ENCODE measurements around the gene FLNA.
A peak's percentile ranks its signal among the peaks of the same experiment; 100 is the strongest.

FLNA gene, protein sequence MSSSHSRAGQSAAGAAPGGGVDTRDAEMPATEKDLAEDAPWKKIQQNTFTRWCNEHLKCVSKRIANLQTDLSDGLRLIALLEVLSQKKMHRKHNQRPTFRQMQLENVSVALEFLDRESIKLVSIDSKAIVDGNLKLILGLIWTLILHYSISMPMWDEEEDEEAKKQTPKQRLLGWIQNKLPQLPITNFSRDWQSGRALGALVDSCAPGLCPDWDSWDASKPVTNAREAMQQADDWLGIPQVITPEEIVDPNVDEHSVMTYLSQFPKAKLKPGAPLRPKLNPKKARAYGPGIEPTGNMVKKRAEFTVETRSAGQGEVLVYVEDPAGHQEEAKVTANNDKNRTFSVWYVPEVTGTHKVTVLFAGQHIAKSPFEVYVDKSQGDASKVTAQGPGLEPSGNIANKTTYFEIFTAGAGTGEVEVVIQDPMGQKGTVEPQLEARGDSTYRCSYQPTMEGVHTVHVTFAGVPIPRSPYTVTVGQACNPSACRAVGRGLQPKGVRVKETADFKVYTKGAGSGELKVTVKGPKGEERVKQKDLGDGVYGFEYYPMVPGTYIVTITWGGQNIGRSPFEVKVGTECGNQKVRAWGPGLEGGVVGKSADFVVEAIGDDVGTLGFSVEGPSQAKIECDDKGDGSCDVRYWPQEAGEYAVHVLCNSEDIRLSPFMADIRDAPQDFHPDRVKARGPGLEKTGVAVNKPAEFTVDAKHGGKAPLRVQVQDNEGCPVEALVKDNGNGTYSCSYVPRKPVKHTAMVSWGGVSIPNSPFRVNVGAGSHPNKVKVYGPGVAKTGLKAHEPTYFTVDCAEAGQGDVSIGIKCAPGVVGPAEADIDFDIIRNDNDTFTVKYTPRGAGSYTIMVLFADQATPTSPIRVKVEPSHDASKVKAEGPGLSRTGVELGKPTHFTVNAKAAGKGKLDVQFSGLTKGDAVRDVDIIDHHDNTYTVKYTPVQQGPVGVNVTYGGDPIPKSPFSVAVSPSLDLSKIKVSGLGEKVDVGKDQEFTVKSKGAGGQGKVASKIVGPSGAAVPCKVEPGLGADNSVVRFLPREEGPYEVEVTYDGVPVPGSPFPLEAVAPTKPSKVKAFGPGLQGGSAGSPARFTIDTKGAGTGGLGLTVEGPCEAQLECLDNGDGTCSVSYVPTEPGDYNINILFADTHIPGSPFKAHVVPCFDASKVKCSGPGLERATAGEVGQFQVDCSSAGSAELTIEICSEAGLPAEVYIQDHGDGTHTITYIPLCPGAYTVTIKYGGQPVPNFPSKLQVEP (N-terminal part only)

DNA sequence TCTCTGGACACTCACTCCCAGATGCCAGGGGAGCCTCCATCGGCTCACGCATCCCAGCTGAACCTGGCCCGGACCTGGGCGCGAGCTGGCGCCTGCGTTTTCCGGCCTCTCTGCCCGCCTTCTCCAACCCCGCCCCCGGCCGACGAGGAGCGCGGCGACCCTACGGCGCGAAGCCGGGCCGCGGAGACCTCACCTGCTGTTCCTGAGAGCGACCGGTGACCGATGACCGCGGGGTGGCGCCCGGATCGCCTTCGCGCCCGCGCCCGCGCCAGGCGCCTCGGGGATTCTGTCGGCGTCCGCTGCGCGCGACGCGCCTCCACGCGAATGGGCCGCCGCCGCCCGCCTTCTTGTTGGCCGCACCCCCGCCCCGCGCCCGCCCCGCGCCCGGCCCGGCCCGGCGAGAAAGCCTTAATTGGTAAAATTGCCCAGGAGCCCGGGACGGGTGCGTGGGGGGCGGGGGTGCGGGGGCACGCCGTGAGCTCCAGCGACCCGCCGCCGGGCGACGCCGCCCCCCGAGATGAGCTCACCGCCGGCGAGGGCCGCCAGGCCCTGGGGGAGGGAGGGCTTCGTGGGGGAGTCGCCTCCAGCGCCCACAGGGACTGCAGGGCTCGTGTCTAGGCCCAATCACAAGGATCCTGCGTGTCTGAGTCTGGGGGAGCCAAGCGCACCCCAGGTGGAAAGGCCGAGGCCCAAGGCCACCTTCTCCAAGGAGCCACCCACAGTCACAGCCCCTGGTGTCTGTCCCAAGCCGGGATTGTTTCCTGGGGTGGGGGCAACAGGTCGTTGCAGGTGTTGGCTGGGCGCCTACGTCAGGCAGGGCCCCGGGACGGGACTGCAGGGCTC, at the start of gene FLNA:
Gene FLNA, minus strand, starts transcription at position 322 of the 843 bp plus-strand sequence. CDS start 3,389 bp downstream, outside the sequence.
- TF ChIP-seq, protein P1, sequence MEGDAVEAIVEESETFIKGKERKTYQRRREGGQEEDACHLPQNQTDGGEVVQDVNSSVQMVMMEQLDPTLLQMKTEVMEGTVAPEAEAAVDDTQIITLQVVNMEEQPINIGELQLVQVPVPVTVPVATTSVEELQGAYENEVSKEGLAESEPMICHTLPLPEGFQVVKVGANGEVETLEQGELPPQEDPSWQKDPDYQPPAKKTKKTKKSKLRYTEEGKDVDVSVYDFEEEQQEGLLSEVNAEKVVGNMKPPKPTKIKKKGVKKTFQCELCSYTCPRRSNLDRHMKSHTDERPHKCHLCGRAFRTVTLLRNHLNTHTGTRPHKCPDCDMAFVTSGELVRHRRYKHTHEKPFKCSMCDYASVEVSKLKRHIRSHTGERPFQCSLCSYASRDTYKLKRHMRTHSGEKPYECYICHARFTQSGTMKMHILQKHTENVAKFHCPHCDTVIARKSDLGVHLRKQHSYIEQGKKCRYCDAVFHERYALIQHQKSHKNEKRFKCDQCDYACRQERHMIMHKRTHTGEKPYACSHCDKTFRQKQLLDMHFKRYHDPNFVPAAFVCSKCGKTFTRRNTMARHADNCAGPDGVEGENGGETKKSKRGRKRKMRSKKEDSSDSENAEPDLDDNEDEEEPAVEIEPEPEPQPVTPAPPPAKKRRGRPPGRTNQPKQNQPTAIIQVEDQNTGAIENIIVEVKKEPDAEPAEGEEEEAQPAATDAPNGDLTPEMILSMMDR (IDR thresholded peaks at IDR 0.05; ENCODE audit: insufficient read depth, low read depth, low read length, missing control alignments): peak; percentile 9
- peak; percentile 57 for DNase-seq (ENCODE audit: low read depth)
- peak within 1 kb of the TSS; percentile 67 for H3K4me3 ChIP-seq (ENCODE audit: low read depth, low read length)

DNA sequence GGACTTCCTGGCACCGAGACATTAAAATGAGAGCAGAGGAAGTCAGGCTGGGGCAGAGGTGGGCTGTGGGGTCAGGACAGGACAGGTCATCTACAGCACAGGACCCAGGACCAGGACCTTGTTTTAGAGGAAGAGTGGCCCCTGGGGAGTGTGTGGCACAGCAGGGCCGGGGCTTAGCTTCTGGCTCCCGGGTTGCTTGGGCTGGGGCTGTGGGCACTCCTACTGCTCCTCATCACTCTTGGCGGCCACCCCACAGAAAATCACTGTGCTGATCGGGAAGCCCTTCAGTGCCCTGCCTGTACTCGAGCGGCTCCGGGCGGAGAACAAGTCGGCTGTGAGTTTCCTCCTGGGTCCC, 45.9 kb upstream of the FLNA start:
- no peak for DNase-seq (ENCODE audit: low read depth)
- TF ChIP-seq, protein P1 (IDR thresholded peaks at IDR 0.05; ENCODE audit: insufficient read depth, low read depth, low read length, missing control alignments): no peak
- H3K4me3 ChIP-seq (ENCODE audit: low read depth, low read length): no peak overlapping the region

DNA sequence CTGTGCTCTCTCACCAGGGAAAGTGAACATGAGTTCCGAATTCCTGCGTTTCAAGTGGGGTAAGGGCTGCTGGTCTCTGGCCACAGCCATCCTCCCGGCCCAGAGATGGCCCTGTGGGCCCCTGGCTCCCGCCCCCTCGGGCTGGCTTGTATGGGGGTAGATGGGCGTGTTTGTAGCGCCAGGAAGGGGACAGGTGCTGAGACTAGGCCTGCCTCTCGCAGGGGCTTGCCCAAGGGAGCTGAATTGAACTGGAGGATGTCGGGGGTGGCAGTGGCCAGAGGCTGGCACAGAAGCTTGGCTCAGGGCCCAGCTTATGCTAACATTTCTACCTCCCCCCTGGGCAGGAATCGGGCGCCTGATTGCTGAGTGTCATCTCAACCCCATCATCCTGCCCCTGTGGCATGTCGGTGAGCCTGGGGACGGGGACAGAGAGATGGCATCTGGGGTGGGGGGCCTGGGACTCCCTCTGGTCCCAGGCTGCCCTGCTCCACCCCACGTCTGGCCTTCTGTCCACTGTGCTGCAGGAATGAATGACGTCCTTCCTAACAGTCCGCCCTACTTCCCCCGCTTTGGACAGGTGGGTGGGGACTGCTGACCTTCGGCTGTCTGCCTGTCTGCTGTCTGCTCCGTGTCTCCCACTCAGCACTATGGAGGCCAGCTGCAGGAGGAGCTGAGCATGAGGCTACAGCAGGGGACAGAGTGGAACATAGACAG, 45.4 kb upstream of the FLNA start:
- H3K4me3 ChIP-seq (ENCODE audit: low read depth, low read length): peak overlapping the region; percentile 8
- TF ChIP-seq, protein P1 (IDR thresholded peaks at IDR 0.05; ENCODE audit: insufficient read depth, low read depth, low read length, missing control alignments): no peak
- no peak for DNase-seq (ENCODE audit: low read depth)

DNA sequence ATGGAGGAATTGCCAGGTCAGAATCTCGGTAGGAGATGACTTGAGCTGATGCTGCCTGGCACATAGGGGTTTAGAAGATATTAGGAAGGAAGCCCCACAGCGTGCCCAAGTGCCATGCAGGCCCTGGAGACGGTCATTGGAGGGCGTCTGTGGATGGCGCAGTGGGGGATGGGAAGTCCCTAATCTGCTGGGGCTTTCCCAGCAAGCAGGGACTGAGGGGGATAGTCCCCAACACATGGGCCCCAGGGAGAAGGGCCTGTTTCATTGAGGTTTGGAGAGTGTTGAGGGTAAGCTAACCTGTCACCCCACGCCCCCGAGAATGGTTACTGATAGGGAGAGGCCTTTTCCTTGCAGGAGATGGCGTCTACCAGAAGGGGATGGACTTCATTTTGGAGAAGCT, 44.8 kb upstream of the FLNA start:
- H3K4me3 ChIP-seq (ENCODE audit: low read depth, low read length): no peak overlapping the region; the same call in 1 of the 2 replicates
- peak; percentile 63 for DNase-seq (ENCODE audit: low read depth)
- TF ChIP-seq, protein P1 (IDR thresholded peaks at IDR 0.05; ENCODE audit: insufficient read depth, low read depth, low read length, missing control alignments): no peak

DNA sequence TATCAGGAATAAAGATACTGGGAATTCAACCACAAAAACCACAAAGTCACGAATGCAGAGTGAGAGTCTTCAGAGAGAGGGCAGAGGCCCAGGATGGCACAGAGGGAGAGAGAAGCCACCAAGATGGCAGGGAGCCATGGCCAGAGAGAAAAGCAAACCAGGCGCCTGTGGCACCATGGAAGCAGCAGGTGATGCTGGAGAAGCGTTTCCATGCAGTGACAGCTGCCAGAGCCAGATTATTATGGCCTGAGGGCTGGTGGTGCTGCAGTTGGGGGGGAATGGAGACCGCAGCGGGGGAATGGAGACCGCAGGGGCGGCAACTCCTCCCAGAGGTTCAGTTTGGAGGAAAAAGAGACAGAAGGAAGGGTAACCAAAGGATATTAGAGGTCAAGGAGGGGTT, 42.7 kb upstream of the FLNA start:
- no peak overlapping the region for H3K4me3 ChIP-seq (ENCODE audit: low read depth, low read length)
- DNase-seq (ENCODE audit: low read depth): no peak
- TF ChIP-seq, protein P1 (IDR thresholded peaks at IDR 0.05; ENCODE audit: insufficient read depth, low read depth, low read length, missing control alignments): no peak

Measured in GM12865 (cell line).